KMS-11 (cell line): ENCODE measurements around the gene SMIM24.

ENCODE experiments used
- H2AFZ ChIP-seq: fragments of 200-600 bp; sonication (generic); 2 replicates; pipeline ENCODE4 v1.6.1; 2016; ENCODE audit warnings: antibody characterized with exemption, mixed run types, low read depth
- H3K27ac ChIP-seq: fragments of 200-600 bp; sonication (generic); 2 replicates; pipeline ENCODE4 v1.6.1; 2016; ENCODE audit warnings: mild to moderate bottlenecking, mixed run types
- H3K27me3 ChIP-seq: fragments of 200-600 bp; sonication (generic); 2 replicates; pipeline ENCODE4 v1.6.1; 2017; ENCODE audit warnings: mild to moderate bottlenecking, low read depth, mixed run types, moderate library complexity; ENCODE audit not compliant: insufficient read depth
- H3K36me3 ChIP-seq: fragments of 200-600 bp; sonication (generic); 2 replicates; pipeline ENCODE4 v1.6.1; 2017; ENCODE audit warnings: mild to moderate bottlenecking, mixed run types; ENCODE audit not compliant: insufficient read depth
- H3K4me1 ChIP-seq: fragments of 200-600 bp; sonication (generic); 2 replicates; pipeline ENCODE4 v1.6.1; 2016; ENCODE audit warnings: mild to moderate bottlenecking, low read depth, mixed run types; ENCODE audit not compliant: poor library complexity, severe bottlenecking
- H3K4me2 ChIP-seq: fragments of 200-600 bp; sonication (generic); 2 replicates; pipeline ENCODE4 v1.7.0; 2016; ENCODE audit warnings: mild to moderate bottlenecking, mixed run types
- H3K4me3 ChIP-seq: fragments of 200-600 bp; sonication (generic); IDR thresholded peaks from 2 replicates; pipeline ENCODE4 v1.6.1; 2017; ENCODE audit warnings: low read depth, low read length, mixed read lengths; ENCODE audit not compliant: insufficient read depth
- H3K79me2 ChIP-seq: fragments of 200-600 bp; sonication (generic); 2 replicates; pipeline ENCODE4 v1.6.1; 2016; ENCODE audit warnings: low read depth, mixed run types; ENCODE audit not compliant: insufficient read depth
- H3K9ac ChIP-seq: fragments of 200-600 bp; sonication (generic); 2 replicates; pipeline ENCODE4 v1.6.1; 2016; ENCODE audit warnings: mild to moderate bottlenecking, mixed run types
- H4K20me1 ChIP-seq: fragments of 200-600 bp; sonication (generic); 2 replicates; pipeline ENCODE4 v1.6.1; 2016; ENCODE audit warnings: mild to moderate bottlenecking, mixed run types; ENCODE audit not compliant: insufficient read depth
- TF ChIP-seq, protein P1 (sequence below): fragments of 200-600 bp; sonication (generic); conservative IDR thresholded peaks from 2 replicates; pipeline ENCODE4 v1.6.1; 2017; ENCODE audit warnings: low read depth, mild to moderate bottlenecking, antibody characterized with exemption, low read length, moderate library complexity, mixed read lengths

SMIM24 gene

GRCh38 chr19:3483226-3483628 lies 2.9 kb upstream of the SMIM24 start, which contains the start of gene SMIM44:
Gene SMIM44 (minus strand): TSS chr19:3483441. CDS start chr19:3483403, 38 bp downstream.
- Histone ChIP-seq H3K4me2 (no peak within 1 kb of the TSS), H3K9ac (no peak within 1 kb of the TSS), H2AFZ (no peak within 1 kb of the TSS), H3K27me3 (peaks cover 41% of the 10 kb centered on the region), H3K27ac (no peak within 1 kb of the TSS), H3K4me3 (no peak within 1 kb of the TSS), H3K36me3 (no peaks in the 10 kb centered on the region), H3K79me2 (no peaks in the 10 kb centered on the region), H4K20me1 (no peaks in the 10 kb centered on the region), H3K4me1 (peaks cover 6% of the 10 kb centered on the region)
- TF ChIP-seq, protein P1, sequence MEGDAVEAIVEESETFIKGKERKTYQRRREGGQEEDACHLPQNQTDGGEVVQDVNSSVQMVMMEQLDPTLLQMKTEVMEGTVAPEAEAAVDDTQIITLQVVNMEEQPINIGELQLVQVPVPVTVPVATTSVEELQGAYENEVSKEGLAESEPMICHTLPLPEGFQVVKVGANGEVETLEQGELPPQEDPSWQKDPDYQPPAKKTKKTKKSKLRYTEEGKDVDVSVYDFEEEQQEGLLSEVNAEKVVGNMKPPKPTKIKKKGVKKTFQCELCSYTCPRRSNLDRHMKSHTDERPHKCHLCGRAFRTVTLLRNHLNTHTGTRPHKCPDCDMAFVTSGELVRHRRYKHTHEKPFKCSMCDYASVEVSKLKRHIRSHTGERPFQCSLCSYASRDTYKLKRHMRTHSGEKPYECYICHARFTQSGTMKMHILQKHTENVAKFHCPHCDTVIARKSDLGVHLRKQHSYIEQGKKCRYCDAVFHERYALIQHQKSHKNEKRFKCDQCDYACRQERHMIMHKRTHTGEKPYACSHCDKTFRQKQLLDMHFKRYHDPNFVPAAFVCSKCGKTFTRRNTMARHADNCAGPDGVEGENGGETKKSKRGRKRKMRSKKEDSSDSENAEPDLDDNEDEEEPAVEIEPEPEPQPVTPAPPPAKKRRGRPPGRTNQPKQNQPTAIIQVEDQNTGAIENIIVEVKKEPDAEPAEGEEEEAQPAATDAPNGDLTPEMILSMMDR = no peak

DNA sequence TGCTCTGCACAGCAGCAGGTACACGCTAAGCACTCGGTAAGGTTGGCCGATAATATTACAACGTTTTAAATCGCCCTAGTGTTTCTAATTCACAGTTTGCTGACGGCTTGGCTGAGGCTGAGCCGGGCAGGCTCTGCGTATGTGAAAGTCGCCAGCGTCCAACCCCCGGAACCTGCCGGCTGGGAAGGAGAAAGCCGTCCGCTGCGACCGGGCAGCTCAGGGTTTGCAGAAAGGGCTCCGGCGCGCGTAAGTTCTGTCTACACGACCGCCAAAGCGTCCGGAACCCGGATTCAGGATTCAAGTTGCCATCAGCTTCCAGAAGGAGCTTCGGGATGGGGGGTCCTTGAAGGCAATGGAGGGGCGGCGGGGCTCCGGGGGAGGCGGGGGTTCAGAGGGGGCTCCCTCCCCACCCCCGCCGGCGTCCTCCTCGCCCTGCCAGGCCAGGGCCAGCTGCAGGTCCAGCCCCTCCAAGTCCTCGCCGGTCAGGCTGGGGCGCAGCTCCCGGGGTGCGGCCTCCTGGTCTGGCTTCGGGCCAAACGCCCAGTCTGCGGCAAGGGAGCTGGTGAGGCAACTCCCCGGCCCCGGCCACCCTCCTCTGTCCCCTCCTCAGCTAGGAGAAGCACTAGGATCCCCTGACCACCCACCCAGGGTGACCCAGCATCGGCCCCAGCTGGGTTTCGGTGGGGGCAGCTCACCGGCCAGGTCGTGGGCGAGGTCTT lies 2.3 kb upstream of the SMIM24 start:
- Histone ChIP-seq H4K20me1 (no peaks in the 10 kb centered on the region), H3K27me3 (peaks cover 41% of the 10 kb centered on the region), H3K36me3 (no peaks in the 10 kb centered on the region), H3K4me3 (no peak overlapping the region), H3K4me2 (no peak overlapping the region), H3K27ac (no peak overlapping the region), H3K79me2 (no peaks in the 10 kb centered on the region), H2AFZ (no peak overlapping the region), H3K9ac (no peak overlapping the region), H3K4me1 (peaks cover 6% of the 10 kb centered on the region)
- TF ChIP-seq, protein P1 = no peak

DNA sequence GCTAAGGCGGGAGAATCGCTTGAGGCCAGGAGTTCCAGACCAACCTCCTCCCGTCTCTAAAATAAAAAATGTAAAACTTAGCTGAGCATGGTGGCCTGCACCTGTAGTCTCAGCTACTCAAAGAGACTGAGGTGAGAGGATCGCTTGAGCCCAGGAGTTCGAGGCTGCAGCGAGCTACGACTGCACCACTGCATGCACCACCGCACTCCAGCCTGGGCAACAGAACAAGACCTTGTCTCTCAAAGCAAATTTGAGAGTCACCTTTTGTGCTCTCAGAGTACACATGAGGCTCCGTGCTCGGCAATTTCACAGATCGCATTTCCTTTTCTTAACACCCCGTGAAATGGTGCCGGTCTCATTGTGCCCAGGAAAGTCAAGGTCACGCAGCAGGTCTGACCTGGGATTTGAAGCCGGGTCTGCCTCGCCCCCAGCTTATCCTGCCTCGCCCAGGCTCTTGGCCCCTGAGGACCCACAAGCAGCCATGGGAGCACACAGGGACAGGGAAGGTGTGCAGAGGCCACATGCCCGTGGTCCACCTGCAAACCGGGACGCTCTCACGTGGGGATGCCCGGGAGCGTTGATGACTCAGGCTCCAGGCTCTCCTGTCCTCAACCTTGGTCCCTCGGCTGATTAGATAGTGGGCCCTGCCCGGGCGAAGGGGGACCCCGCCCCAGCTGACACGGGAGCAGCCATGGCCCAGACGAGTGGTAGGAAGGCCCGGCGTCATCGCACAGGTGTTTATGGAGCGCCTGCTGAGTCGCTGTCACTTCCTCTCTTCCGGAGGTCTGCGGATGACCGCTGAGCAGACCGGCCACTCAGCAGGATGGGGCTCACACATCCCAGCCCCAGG lies 1.1 kb upstream of the SMIM24 start:
- no peak overlapping the region for H3K27ac ChIP-seq
- no peaks in the 10 kb centered on the region for H3K79me2 ChIP-seq
- TF ChIP-seq, protein P1 = no peak
- no peak overlapping the region for H3K9ac ChIP-seq
- no peak overlapping the region for H3K4me2 ChIP-seq
- no peaks in the 10 kb centered on the region for H4K20me1 ChIP-seq
- H3K4me3 ChIP-seq = no peak overlapping the region
- peaks cover 6% of the 10 kb centered on the region for H3K4me1 ChIP-seq
- H3K27me3 ChIP-seq = peaks cover 43% of the 10 kb centered on the region
- H3K36me3 ChIP-seq = no peaks in the 10 kb centered on the region
- H2AFZ ChIP-seq = no peak overlapping the region

GRCh38 chr19:3479834-3480215 lies 500 bp downstream of the SMIM24 start:
- Histone ChIP-seq H3K27ac (no peak overlapping the region), H2AFZ (no peak overlapping the region)
- TF ChIP-seq, protein P1 = no peak

More at GRCh38 chr19:3479834-3480215, 500 bp downstream of the SMIM24 start:
- Histone ChIP-seq H3K4me2 (no peak overlapping the region), H3K79me2 (no peaks in the 10 kb centered on the region), H3K36me3 (no peaks in the 10 kb centered on the region), H4K20me1 (no peaks in the 10 kb centered on the region), H3K9ac (no peak overlapping the region), H3K4me1 (peaks cover 6% of the 10 kb centered on the region), H3K27me3 (peaks cover 53% of the 10 kb centered on the region), H3K4me3 (no peak overlapping the region)
